Measurements from ENCODE around the gene TOMM40L.

TOMM40L gene

GRCh38 chr1:161195171-161195570, 30.7 kb upstream of the TOMM40L start:
- Histone ChIP-seq H3K27me3 (ENCODE audit: insufficient read depth, low read depth) (no peaks in the 10 kb centered on the region; the same call in 1 of the 2 replicates), H3K79me2 (ENCODE audit: insufficient read depth, low read depth) (no peaks in the 10 kb centered on the region), H2AFZ (ENCODE audit: low read depth) (no peak overlapping the region), H3K4me2 (no peak overlapping the region), H3K4me1 (ENCODE audit: low read depth, poor library complexity, severe bottlenecking) (peaks cover 13% of the 10 kb centered on the region), H3K27ac (no peak overlapping the region), H3K4me3 (IDR thresholded peaks at IDR 0.05; ENCODE audit: insufficient read depth, low read depth, low read length) (no peak overlapping the region), H3K9ac (no peak overlapping the region), H4K20me1 (ENCODE audit: insufficient read depth) (no peaks in the 10 kb centered on the region), H3K36me3 (ENCODE audit: insufficient read depth) (no peaks in the 10 kb centered on the region)
- TF ChIP-seq, protein P1, sequence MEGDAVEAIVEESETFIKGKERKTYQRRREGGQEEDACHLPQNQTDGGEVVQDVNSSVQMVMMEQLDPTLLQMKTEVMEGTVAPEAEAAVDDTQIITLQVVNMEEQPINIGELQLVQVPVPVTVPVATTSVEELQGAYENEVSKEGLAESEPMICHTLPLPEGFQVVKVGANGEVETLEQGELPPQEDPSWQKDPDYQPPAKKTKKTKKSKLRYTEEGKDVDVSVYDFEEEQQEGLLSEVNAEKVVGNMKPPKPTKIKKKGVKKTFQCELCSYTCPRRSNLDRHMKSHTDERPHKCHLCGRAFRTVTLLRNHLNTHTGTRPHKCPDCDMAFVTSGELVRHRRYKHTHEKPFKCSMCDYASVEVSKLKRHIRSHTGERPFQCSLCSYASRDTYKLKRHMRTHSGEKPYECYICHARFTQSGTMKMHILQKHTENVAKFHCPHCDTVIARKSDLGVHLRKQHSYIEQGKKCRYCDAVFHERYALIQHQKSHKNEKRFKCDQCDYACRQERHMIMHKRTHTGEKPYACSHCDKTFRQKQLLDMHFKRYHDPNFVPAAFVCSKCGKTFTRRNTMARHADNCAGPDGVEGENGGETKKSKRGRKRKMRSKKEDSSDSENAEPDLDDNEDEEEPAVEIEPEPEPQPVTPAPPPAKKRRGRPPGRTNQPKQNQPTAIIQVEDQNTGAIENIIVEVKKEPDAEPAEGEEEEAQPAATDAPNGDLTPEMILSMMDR (conservative IDR thresholded peaks at IDR 0.05; ENCODE audit: low read depth, low read length): no peak

- Histone ChIP-seq H3K9ac (no peak overlapping the region), H3K36me3 (ENCODE audit: insufficient read depth) (no peaks in the 10 kb centered on the region), H3K4me2 (no peak overlapping the region), H3K27me3 (ENCODE audit: insufficient read depth, low read depth) (no peaks in the 10 kb centered on the region; the same call in 1 of the 2 replicates), H3K79me2 (ENCODE audit: insufficient read depth, low read depth) (no peaks in the 10 kb centered on the region), H4K20me1 (ENCODE audit: insufficient read depth) (no peaks in the 10 kb centered on the region), H2AFZ (ENCODE audit: low read depth) (no peak overlapping the region), H3K27ac (no peak overlapping the region), H3K4me3 (IDR thresholded peaks at IDR 0.05; ENCODE audit: insufficient read depth, low read depth, low read length) (no peak overlapping the region), H3K4me1 (ENCODE audit: low read depth, poor library complexity, severe bottlenecking) (peaks cover 14% of the 10 kb centered on the region)
- TF ChIP-seq, protein P1 (conservative IDR thresholded peaks at IDR 0.05; ENCODE audit: low read depth, low read length): no peak
Observed at GRCh38 chr1:161196111-161196510, 29.7 kb upstream of the TOMM40L start.

DNA sequence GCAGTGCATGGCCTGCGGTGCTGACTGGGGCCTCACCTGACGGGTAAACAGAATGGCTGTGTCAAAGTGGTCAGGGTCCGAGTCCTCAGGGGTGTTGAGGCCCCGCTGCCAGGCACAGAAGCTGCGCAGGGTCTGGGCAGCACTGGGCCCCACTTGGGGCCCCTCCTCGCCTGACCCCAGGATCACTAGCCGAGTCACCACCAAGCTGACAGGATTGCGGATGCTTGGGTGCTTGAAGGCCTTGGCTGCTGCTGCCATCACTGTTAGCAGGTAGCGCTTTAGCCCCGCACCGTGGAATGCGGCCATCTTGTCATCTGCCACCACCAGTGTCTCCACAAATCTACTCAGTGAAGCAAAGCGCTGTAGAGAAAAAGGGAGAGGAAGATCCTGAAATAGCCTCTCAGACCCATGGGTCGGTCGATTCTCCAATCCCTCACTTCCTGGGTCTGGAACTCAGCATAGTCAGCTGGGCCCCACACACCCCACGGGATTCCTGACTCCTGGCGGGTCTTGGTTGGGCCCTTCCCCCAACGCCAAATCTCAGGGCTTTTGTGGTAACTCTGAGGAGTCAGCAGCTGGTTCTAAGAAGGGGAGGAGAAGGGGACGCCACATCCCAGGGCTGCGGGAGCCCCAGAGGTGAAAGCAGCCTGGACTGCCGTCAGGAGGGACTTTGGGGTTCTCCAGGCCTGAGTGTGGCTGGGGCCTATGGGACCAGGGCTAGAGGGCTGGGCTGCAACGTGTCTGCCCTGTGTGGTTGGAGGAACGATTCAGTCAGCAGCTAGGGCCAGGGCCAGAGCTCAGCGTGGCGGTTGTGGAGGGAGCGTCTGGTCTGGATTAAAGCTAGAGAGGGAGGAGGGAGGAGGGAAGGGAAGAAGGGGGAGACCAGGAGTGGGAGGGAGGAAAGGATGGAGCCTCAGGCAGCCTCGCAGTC, 29.1 kb upstream of the TOMM40L start:
- H4K20me1 ChIP-seq (ENCODE audit: insufficient read depth): no peaks in the 10 kb centered on the region
- no peak overlapping the region for H3K27ac ChIP-seq
- H3K79me2 ChIP-seq (ENCODE audit: insufficient read depth, low read depth): no peaks in the 10 kb centered on the region
- no peak overlapping the region for H2AFZ ChIP-seq (ENCODE audit: low read depth)
- H3K4me2 ChIP-seq: no peak overlapping the region
- no peak overlapping the region for H3K4me3 ChIP-seq (IDR thresholded peaks at IDR 0.05; ENCODE audit: insufficient read depth, low read depth, low read length)
- H3K36me3 ChIP-seq (ENCODE audit: insufficient read depth): no peaks in the 10 kb centered on the region
- TF ChIP-seq, protein P1 (conservative IDR thresholded peaks at IDR 0.05; ENCODE audit: low read depth, low read length): no peak
- H3K27me3 ChIP-seq (ENCODE audit: insufficient read depth, low read depth): no peaks in the 10 kb centered on the region; the same call in 1 of the 2 replicates
- no peak overlapping the region for H3K9ac ChIP-seq
- H3K4me1 ChIP-seq (ENCODE audit: low read depth, poor library complexity, severe bottlenecking): peaks cover 20% of the 10 kb centered on the region

DNA sequence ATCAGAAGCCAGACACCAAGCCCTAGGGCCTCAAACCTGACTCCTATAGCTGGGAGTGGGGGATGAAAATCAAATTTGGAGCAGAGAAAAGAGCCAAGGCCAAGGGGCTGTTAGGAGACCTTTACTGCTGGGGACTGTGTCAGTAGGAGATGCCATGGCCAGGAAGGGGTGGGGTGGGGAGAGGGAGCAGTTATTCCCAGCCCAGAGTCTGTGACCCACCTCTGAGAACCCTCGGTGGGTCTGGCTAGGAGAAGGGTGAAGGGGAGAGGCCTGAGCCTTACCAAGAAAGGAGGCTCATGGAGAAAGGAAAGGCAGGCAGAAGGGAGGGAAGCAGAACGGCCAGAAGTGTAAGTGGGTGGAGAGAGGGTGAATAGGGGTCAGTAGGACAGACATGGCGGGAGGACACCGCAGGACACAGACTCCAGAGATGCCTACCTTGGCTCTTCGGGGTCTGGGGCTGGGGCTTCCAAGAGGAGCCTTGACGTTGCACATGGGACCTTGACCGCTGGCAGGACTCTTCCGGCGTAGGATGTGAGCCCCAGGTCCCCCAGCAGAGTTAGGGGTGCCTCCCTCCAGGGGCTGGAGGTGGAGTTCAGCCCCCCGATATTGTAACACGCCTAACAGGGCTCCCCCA, 28.2 kb upstream of the TOMM40L start:
- Histone ChIP-seq H3K4me3 (IDR thresholded peaks at IDR 0.05; ENCODE audit: insufficient read depth, low read depth, low read length) (no peak overlapping the region), H3K27me3 (ENCODE audit: insufficient read depth, low read depth) (no peaks in the 10 kb centered on the region; the same call in 1 of the 2 replicates), H3K79me2 (ENCODE audit: insufficient read depth, low read depth) (peaks cover 4% of the 10 kb centered on the region; the same call in 1 of the 2 replicates), H3K4me1 (ENCODE audit: low read depth, poor library complexity, severe bottlenecking) (peaks cover 12% of the 10 kb centered on the region), H3K4me2 (no peak overlapping the region), H3K27ac (no peak overlapping the region), H3K36me3 (ENCODE audit: insufficient read depth) (no peaks in the 10 kb centered on the region), H4K20me1 (ENCODE audit: insufficient read depth) (no peaks in the 10 kb centered on the region), H2AFZ (ENCODE audit: low read depth) (no peak overlapping the region), H3K9ac (no peak overlapping the region)
- TF ChIP-seq, protein P1 (conservative IDR thresholded peaks at IDR 0.05; ENCODE audit: low read depth, low read length): no peak

Data from KMS-11 (cell line).